ENCODE measurements around the gene SOX5. TPM values are rescaled to one million over a fixed set of nuclear protein-coding genes. Genes with fewer than 3 reads are reported as not detected.

SOX5 gene
- total RNA-seq, 3 donors from 2014 or later (not counting 1 experiment from before 2014, with no cell fraction given): 0.80 to 0.95 TPM; not detected in 1

GRCh38 chr12:23533265-23533664, 416.2 kb downstream of the SOX5 start:
- intact Hi-C loops (cut with micrococcal nuclease): no loop called here
- DNase-seq: no peak

GRCh38 chr12:23528316-23528715, 421.2 kb downstream of the SOX5 start:
- Mint-ChIP-seq H3K4me1 (no peaks in the 10 kb centered on the region), H3K36me3 (peaks cover 13% of the 10 kb centered on the region), H3K27me3 (ENCODE audit: low read depth in 2 of 2) (no peaks in the 10 kb centered on the region), H3K27ac (no peak overlapping the region), H3K4me3 (no peak overlapping the region), H3K9me3 (peaks cover 4 to 9% of the 10 kb centered on the region in 2 donors)
- Histone ChIP-seq H3K27me3 (ENCODE audit: control insufficient read depth, insufficient read depth, low read length) (no peaks in the 10 kb centered on the region), H3K27ac (ENCODE audit: low read length) (no peak overlapping the region), H3K4me3 (ENCODE audit: low read length) (no peak overlapping the region), H3K36me3 (ENCODE audit: control insufficient read depth, insufficient read depth, low read length) (no peaks in the 10 kb centered on the region), H3K4me1 (ENCODE audit: control insufficient read depth, insufficient read depth, low read length) (no peaks in the 10 kb centered on the region), H3K9me3 (ENCODE audit: control insufficient read depth, insufficient read depth, low read length) (peaks cover 3% of the 10 kb centered on the region)
- intact Hi-C loops (cut with micrococcal nuclease): no loop called here
- DNase-seq: no peak
- ATAC-seq: no peak
- no CpG with 5 or more reads among the region's 1 CpG for WGBS (ENCODE audit: insufficient coverage)
- no peak for TF ChIP-seq CTCF (IDR thresholded peaks at IDR 0.05)

More at GRCh38 chr12:23533265-23533664, 416.2 kb downstream of the SOX5 start:
- H3K36me3 Mint-ChIP-seq: peaks cover 6% of the 10 kb centered on the region
- Histone ChIP-seq H3K27ac (ENCODE audit: low read length) (no peak overlapping the region), H3K27me3 (ENCODE audit: control insufficient read depth, insufficient read depth, low read length) (no peaks in the 10 kb centered on the region), H3K9me3 (ENCODE audit: control insufficient read depth, insufficient read depth, low read length) (no peaks in the 10 kb centered on the region), H3K36me3 (ENCODE audit: control insufficient read depth, insufficient read depth, low read length) (no peaks in the 10 kb centered on the region), H3K4me3 (ENCODE audit: low read length) (no peak overlapping the region), H3K4me1 (ENCODE audit: control insufficient read depth, insufficient read depth, low read length) (no peaks in the 10 kb centered on the region)
- no peak overlapping the region for H3K4me3 Mint-ChIP-seq
- H3K27ac Mint-ChIP-seq: no peak overlapping the region
- H3K9me3 Mint-ChIP-seq: peaks cover 6 to 7% of the 10 kb centered on the region in 2 donors
- no peaks in the 10 kb centered on the region for H3K27me3 Mint-ChIP-seq (ENCODE audit: low read depth in 2 of 2)
- no peak for ATAC-seq
- TF ChIP-seq CTCF (IDR thresholded peaks at IDR 0.05): no peak
- no peaks in the 10 kb centered on the region for H3K4me1 Mint-ChIP-seq

- no peak overlapping the region for H3K4me3 Mint-ChIP-seq
- no peak for ATAC-seq
These were observed 423.9 kb downstream of the SOX5 start for GRCh38 chr12:23525450-23526072.

More at GRCh38 chr12:23525450-23526072, 423.9 kb downstream of the SOX5 start:
- Histone ChIP-seq H3K4me1 (ENCODE audit: control insufficient read depth, insufficient read depth, low read length) (no peaks in the 10 kb centered on the region), H3K27me3 (ENCODE audit: control insufficient read depth, insufficient read depth, low read length) (no peaks in the 10 kb centered on the region), H3K9me3 (ENCODE audit: control insufficient read depth, insufficient read depth, low read length) (peaks cover 3% of the 10 kb centered on the region), H3K4me3 (ENCODE audit: low read length) (no peak overlapping the region), H3K36me3 (ENCODE audit: control insufficient read depth, insufficient read depth, low read length) (no peaks in the 10 kb centered on the region), H3K27ac (ENCODE audit: low read length) (no peak overlapping the region)
- DNase-seq: no peak
- H3K27ac Mint-ChIP-seq: no peak overlapping the region
- peaks cover 7% of the 10 kb centered on the region for H3K36me3 Mint-ChIP-seq
- H3K4me1 Mint-ChIP-seq: no peaks in the 10 kb centered on the region
- no peaks in the 10 kb centered on the region for H3K27me3 Mint-ChIP-seq (ENCODE audit: low read depth in 2 of 2)
- peaks cover 3 to 7% of the 10 kb centered on the region in 2 donors for H3K9me3 Mint-ChIP-seq
- WGBS (ENCODE audit: insufficient coverage): 81% methylated on average over 2 of the region's 5 CpGs
- intact Hi-C loops (cut with micrococcal nuclease): no loop called here
- no peak for TF ChIP-seq CTCF (IDR thresholded peaks at IDR 0.05)

Data from natural killer cell (primary cell).